ENCODE measurements around the gene RGS13.
"Not testable (repeated sequence)": the region's sequence is repeated elsewhere in the genome, so short reads cannot be mapped to it uniquely, and the experiment has no call there.

RGS13 gene

DNA sequence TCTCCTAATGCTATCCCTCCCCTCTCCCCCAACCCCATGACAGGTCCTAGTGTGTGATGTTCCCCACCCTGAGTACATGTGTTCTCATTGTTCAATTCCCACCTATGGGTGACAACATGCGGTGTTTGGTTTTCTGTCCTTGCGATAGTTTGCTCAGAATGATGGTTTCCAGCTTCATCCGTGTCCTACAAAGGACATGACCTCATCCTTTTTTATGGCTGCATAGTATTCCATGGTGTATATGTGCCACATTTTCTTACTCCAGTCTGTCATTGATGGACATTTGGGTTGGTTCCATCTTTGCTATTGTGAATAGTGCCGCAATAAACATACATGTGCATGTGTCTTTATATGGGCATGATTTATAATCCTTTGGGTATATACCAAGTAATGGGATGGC is 47.1 kb downstream of the RGS13 start:
- DNase-seq = not testable (repeated sequence)

DNA sequence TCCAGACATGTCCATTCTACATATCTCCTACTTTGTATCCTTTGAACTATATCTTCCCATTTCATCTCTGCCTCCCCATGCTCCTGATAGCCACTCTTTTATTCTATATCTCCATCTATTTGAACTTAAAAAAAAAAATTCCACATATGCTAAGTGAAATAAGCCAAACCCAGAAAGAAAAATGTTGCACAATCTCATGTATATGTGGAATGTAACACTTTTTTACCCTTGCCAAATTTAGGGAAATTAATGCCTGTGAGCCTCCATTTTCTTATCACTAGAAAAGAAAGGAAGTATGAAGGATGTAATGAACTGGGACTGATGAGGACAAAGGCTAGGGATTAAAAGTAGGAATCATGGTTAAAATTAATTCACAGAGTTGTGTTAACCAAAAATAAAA is 53.5 kb downstream of the RGS13 start:
- no peak for DNase-seq

DNA sequence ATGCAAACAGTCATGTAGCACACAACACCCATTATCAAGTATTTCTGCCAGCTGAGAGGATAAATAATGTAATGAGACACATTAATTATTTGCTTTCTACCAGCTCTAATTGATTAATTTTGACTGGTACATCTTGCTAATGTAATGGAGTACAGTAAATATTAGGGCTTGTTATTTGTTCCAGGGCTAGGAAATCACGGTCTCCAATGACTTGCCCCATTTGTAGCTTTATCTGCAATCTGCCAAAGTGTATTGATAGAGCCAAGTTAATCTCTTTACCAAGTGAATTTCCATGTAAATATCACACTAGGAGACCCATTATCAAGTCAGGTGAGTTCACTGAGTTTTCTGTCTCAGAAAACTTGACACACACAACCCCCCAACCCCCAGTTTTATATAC is 55.1 kb downstream of the RGS13 start:
- no peak for DNase-seq

DNA sequence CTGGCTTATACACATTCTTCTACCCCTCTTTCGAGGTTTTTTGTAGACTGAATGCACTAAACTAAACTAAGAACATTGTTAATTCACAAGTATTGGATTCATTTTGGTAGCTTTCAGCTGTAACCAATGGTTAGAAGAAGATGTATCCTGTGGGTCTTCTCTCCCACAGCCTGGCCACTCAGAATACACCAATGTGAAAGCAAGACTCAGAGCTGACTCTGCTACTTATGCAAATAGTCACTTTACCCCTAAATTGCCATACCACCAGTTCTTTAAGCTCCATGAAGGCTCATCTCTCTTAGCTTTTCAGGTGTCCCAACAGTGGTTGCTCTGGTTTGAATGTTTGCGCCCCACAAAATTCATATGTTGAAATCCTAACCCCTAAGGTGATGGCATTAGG is 60.1 kb downstream of the RGS13 start:
- DNase-seq = no peak

DNA sequence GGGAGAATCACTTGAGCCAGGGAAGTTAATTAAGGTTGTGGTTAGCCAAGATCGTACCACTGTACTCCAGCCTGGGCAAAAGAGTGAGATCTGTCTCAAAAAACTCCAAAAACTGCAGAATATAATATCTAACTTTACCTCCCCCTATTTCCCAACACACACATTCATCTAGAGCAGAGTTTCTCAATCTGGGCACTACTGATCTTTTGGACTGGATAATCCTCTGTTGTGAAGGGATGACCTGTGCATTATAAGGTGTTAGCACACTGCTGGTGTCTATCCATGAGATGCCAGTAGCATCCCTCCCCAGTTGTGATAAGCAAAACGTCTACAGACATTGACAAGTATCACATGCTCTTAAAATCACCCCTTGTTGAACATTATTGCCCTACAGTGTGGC is 61.8 kb downstream of the RGS13 start:
- no peak for DNase-seq

DNA sequence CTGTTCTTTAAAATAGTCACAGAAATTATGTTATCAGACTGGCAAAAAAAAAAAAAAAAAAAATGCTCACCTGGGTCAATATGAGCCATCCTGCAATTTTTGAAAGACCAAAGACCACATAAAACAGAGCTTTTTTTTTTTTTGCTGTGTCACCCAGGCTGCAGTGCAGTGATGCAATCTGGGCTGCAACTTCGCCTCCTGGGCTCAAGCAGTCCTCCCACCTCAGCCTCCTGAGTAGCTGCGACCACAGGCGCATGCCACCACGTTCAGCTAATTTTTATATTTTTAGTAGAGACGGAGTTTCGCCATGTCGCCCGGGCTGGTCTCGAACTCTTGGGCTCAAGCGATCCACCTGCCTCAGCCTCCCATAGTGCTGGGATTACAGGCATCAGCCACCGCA is 62.8 kb downstream of the RGS13 start:
- DNase-seq = no peak

DNA sequence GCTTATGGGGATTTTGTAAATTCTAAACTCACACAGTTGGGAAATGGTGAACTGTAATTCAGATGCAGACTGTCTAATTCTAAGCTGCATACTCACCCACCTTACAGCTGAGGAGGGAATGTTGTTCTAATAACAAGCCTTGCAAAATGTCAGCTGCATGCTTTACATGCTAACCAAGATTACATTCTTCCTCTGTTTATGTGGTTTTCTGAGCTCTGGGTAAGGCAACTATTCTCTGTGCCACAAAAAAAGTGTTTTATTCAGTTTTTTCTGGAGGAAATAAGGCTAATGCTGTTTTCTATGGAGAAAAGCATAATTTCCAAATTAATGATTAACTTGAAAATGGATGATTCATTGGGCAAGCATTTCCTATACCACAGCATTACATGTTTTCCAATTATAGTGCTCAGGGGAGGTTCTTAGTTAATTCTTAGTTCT is 64.9 kb downstream of the RGS13 start:
- DNase-seq = no peak

DNA sequence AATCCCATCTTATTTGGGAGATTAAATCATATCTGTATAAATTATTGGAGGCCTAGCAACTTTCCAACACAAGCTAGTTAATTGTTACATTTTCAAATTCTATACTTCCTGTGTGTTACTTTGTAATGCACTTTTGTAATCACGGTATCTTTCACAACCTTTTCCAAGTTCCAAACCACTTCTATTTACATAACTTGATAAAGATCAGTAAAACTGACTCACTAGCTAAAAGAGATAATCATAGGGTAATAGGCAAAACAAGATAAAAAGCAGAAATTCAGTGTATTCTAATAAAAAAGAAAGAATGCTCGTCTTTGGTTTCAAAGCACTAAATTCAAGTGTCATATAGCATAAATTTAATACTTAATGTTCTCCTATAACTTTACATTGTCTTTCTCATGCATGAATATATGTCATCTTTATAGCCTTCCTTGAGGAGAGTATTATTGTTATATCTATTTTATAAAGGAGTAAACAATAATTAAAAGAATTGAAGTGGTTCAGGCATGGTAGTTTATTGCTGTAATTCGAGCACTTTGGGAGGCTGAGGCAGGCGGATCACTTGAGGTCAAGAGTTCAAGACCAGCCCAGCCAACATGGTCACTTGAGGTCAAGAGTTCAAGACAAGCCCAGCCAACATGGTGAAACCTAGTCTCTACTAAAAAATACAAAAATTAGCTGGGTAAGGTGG is 66.4 kb downstream of the RGS13 start:
- no peak for DNase-seq

DNA sequence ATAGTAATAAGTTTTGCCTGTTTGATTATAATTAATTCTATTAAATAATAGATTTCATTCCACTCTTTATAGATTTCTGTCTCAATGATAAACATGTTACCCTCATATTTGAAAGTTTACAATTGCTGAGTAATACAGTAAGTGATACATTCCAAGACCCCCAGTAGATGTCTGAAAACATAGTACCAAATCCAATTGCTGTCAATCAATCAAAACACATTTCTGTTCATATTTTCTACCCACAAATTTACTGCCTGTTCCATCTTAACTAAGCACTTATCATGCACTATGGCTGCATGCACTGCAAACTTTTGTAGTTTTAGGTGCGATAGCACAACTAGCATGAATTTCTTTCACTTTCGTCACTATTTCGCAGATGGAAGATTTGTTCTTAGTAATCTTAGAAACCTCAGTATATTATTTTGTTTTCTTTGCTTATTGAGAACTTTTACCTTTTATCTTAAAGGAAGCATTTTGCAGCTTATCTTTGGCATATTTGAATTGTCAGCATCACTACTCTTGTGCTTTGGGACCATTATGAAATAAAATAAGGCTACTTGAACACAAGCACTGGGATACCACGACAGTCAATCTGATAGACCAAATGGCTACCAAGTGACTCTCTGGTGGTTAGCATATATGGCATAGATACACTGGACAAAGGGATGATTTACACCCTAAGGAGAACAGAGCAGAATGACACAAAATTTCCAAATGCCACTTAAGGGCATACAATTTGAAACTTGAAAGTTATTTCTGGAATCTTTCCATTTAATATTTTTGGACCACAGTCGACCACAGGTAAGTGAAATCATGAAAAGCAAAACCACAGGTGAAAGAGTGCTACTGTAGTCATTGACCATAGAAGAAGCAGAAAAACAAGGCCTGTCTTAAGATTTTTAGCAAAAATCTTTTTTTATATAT is 67.6 kb downstream of the RGS13 start:
- DNase-seq = no peak

DNA sequence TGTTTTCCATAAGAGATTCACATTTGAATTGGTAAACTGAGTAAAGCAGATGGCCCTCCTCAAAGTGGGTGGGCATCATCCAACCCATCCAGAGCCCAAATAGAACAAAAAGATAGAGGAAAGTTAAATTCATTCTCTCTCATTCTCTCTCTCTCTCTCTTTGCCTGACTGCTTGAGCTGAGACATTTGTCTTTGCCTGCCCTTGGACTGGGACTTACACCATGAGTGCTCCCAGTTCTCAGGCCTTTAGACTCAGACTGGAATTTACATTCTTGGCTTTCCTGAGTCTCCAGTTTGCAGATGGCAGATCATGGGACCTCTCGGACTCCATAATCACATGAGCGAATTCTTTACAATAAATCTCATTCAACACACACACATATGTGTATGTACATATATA is 69.6 kb downstream of the RGS13 start:
- DNase-seq = no peak

DNA sequence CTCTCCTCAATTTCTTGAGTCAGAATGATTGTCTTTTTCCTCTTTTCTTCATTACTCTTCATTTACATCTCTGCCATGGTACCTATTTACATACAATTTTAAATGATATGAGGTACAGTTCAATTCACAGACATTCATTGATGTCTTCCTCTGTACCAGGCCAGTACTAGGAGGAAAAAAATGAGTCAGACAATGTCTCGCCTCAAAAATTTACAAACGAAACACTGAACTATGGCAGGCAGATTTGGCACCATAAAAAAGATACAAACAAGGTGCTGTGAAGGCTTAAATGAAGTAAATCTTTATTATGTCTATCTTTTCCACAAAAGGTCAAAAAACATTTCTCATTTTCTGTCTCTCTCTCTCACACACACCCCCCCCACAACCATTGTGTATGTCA is 71.0 kb downstream of the RGS13 start:
- no peak for DNase-seq

DNA sequence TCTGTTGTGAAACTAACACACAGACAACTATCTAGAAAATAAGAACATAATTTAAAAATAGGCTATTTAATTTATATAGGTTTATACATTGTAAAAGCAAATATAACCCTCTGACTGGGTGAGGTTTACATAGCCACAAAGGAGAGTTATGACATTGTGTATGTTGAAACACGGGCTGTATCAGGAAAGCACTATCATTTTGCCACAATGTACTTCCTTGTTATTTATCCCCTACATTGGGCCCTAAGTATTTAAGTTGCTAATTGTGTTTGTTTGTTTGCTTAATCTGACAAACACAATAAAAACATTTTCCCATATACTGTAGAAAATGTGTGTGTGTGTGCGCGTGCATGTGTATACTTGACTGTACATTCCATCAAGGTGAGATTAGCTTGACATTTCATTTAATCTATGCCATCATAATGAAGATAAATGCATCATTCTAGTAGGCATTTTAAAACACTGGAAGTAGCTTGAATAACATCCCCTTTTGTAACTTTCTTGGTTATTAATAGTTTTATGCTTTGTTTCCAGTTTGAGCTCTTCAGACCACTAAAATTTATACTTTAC is 72.1 kb downstream of the RGS13 start:
- DNase-seq = no peak

DNA sequence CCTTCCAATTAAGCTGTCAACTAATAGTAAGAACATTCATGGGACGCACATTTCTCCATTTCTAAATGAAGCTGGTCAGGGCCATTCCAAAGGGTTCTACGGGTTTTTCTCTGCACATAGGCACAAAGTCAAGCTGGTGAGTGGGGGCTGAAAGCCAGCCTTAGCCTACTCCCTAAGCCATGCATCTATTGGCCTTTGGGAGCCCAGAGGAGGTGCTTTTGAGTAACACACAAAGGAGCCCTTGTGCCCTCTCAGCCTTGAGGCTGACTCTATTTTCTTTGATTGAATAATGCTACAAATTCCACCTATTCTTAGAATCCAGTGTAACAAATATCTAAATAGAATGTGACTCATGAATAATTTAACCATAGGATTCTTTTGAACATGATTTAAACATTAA is 73.6 kb downstream of the RGS13 start:
- DNase-seq = no peak

Data from activated T-cell treated with anti-CD3 and anti-CD28 coated beads for 4 hours (primary cell).